H9 (cell line): ENCODE data around the gene PPP2R1A. TPM values are rescaled to one million over a fixed set of nuclear protein-coding genes. Genes with fewer than 3 reads are reported as not detected.

Source experiments
- DNase-seq: peaks from one replicate; pipeline ENCODE4 v3.0.0-alpha.2; 2017
- H2AFZ ChIP-seq: one replicate; pipeline ENCODE4 v1.6.1; 2013; ENCODE audit warnings: mild to moderate bottlenecking, low read length, control low read depth, moderate library complexity
- H2AK5ac ChIP-seq: 2 replicates; pipeline ENCODE4 v1.6.1; 2013; ENCODE audit warnings: low read length, control low read depth, mixed read lengths; ENCODE audit not compliant: insufficient read length
- H2BK120ac ChIP-seq: one replicate; pipeline ENCODE4 v1.6.1; 2013; ENCODE audit warnings: low read depth, mild to moderate bottlenecking, low read length, control low read depth, inconsistent platforms; ENCODE audit not compliant: poor library complexity, severe bottlenecking
- H2BK12ac ChIP-seq: 2 replicates; pipeline ENCODE4 v1.6.1; 2013; ENCODE audit warnings: low read length, control low read depth, mixed read lengths, low read depth; ENCODE audit not compliant: insufficient read length
- H2BK15ac ChIP-seq: 2 replicates; pipeline ENCODE4 v1.6.1; 2013; ENCODE audit warnings: low read depth, low read length, control low read depth
- H2BK20ac ChIP-seq: one replicate; pipeline ENCODE4 v1.6.1; 2013; ENCODE audit warnings: low read depth, mild to moderate bottlenecking, low read length, control low read depth, inconsistent platforms; ENCODE audit not compliant: poor library complexity, severe bottlenecking
- H2BK5ac ChIP-seq: 2 replicates; pipeline ENCODE4 v1.6.1; 2013; ENCODE audit warnings: low read length, control low read depth, mixed read lengths; ENCODE audit not compliant: insufficient read length
- H3K14ac ChIP-seq: 2 replicates; pipeline ENCODE4 v1.6.1; 2013; ENCODE audit warnings: low read length, control low read depth; ENCODE audit not compliant: insufficient read depth
- H3K18ac ChIP-seq: 2 replicates; pipeline ENCODE4 v1.6.1; 2013; ENCODE audit warnings: low read depth, mild to moderate bottlenecking, mixed read lengths, low read length, control low read depth; ENCODE audit not compliant: insufficient read length
- H3K23ac ChIP-seq: 2 replicates; pipeline ENCODE4 v1.6.1; 2013; ENCODE audit warnings: low read length, control low read depth, mixed read lengths, low read depth; ENCODE audit not compliant: insufficient read length
- H3K23me2 ChIP-seq: 2 replicates; pipeline ENCODE4 v1.6.1; 2013; ENCODE audit warnings: low read depth, mild to moderate bottlenecking, mixed read lengths, low read length, control low read depth; ENCODE audit not compliant: insufficient read length, poor library complexity, severe bottlenecking
- H3K27ac ChIP-seq: 2 replicates; pipeline ENCODE4 v1.5.1; 2013; ENCODE audit warnings: low read length, control low read depth, mixed read lengths, low read depth; ENCODE audit not compliant: insufficient read length
- H3K27me3 ChIP-seq: 2 replicates; pipeline ENCODE4 v1.6.1; 2013; ENCODE audit warnings: low read length, control low read depth, inconsistent platforms; ENCODE audit not compliant: insufficient read depth
- H3K4ac ChIP-seq: 2 replicates; pipeline ENCODE4 v1.6.1; 2013; ENCODE audit warnings: low read depth, mild to moderate bottlenecking, control low read depth, inconsistent platforms, low read length, moderate library complexity
- H3K4me1 ChIP-seq: 2 replicates; pipeline ENCODE4 v1.6.1; 2013; ENCODE audit warnings: low read length, control low read depth, inconsistent platforms; ENCODE audit not compliant: insufficient read depth
- H3K4me2 ChIP-seq: 2 replicates; pipeline ENCODE4 v1.6.1; 2013; ENCODE audit warnings: low read length, control low read depth, mixed read lengths; ENCODE audit not compliant: insufficient read length, insufficient read depth
- H3K56ac ChIP-seq: 2 replicates; pipeline ENCODE4 v1.6.1; 2013; ENCODE audit warnings: low read depth, mild to moderate bottlenecking, mixed read lengths, low read length, control low read depth; ENCODE audit not compliant: insufficient read length
- H3K79me1 ChIP-seq: 2 replicates; pipeline ENCODE4 v1.6.1; 2013; ENCODE audit warnings: low read depth, mild to moderate bottlenecking, moderate library complexity, low read length, control low read depth, inconsistent platforms; ENCODE audit not compliant: insufficient read depth, poor library complexity, severe bottlenecking
- H3K79me2 ChIP-seq: 2 replicates; pipeline ENCODE4 v1.6.1; 2013; ENCODE audit warnings: low read length, control low read depth, inconsistent platforms; ENCODE audit not compliant: insufficient read depth
- H3K9ac ChIP-seq: 2 replicates; pipeline ENCODE4 v1.6.1; 2013; ENCODE audit warnings: low read length, control low read depth, mixed read lengths; ENCODE audit not compliant: insufficient read length; ENCODE audit errors: extremely low read depth
- H3K9me3 ChIP-seq: one replicate; pipeline ENCODE4 v1.6.1; 2013; ENCODE audit warnings: low read depth, low read length, inconsistent platforms; ENCODE audit not compliant: control insufficient read depth
- H3T11ph ChIP-seq: one replicate; pipeline ENCODE4 v1.6.1; 2013; ENCODE audit warnings: mild to moderate bottlenecking, low read length, control low read depth, inconsistent platforms
- H4K20me1 ChIP-seq: one replicate; pipeline ENCODE4 v1.6.1; 2013; ENCODE audit not compliant: control insufficient read depth, insufficient read length, insufficient read depth
- H4K5ac ChIP-seq: 2 replicates; pipeline ENCODE4 v1.6.1; 2013; ENCODE audit warnings: low read depth, mild to moderate bottlenecking, mixed read lengths, low read length, control low read depth; ENCODE audit not compliant: insufficient read length
- H4K8ac ChIP-seq: replicated peaks from 2 replicates; pipeline ENCODE4 v1.6.1; 2013; ENCODE audit warnings: low read length, control low read depth, mixed read lengths, low read depth; ENCODE audit not compliant: insufficient read length
- H4K91ac ChIP-seq: 2 replicates; pipeline ENCODE4 v1.6.1; 2013; ENCODE audit warnings: low read depth, mild to moderate bottlenecking, moderate library complexity, mixed read lengths, low read length, control low read depth; ENCODE audit not compliant: insufficient read length
- H3K27ac Mint-ChIP-seq, 3 experiments: 2 replicates in 2 of 3; 3 replicates in 1 of 3; pipeline ENCODE4 v1.8.0; 2020 to 2021; ENCODE audit warnings: mixed read lengths in 3 of 3, mild to moderate bottlenecking in 1 of 3, moderate library complexity in 1 of 3
- H3K27me3 Mint-ChIP-seq: 2 replicates; pipeline ENCODE4 v1.8.0; 2021; ENCODE audit warnings: low read depth, mild to moderate bottlenecking, moderate library complexity, mixed read lengths
- H3K36me3 Mint-ChIP-seq, 3 experiments: 2 replicates in 2 of 3; 3 replicates in 1 of 3; pipeline ENCODE4 v1.8.0; 2020 to 2021; ENCODE audit warnings: low read depth in 3 of 3, mixed read lengths in 3 of 3; ENCODE audit not compliant: insufficient read depth in 1 of 3
- H3K4me1 Mint-ChIP-seq, 2 experiments: 2 replicates each; pipeline ENCODE4 v1.8.0; 2020; ENCODE audit warnings: mixed read lengths in 2 of 2
- H3K4me3 Mint-ChIP-seq, 2 experiments: 2 replicates in 1 of 2; 3 replicates in 1 of 2; pipeline ENCODE4 v1.8.0; 2020 to 2021; ENCODE audit warnings: mild to moderate bottlenecking in 2 of 2, mixed read lengths in 2 of 2, moderate library complexity in 1 of 2
- H3K9me3 Mint-ChIP-seq, 2 experiments: 2 replicates in 1 of 2; 3 replicates in 1 of 2; pipeline ENCODE4 v1.8.0; 2020; ENCODE audit warnings: mild to moderate bottlenecking in 2 of 2, mixed read lengths in 2 of 2, moderate library complexity in 1 of 2
- WGBS: extraction: QIAGEN DNeasy Blood & Tissue Kit; methylation state at CpG from one replicate; pipeline ENCODE4 v1.1.7; 2013; ENCODE audit warnings: missing lambda C conversion rate, low lambda C conversion rate, mixed read lengths; ENCODE audit not compliant: insufficient read length; ENCODE audit errors: extremely low coverage; 5-methylcytosine and 5-hydroxymethylcytosine counted together
- total RNA-seq: library from RNA; stranded (reverse); gene quantifications from 2 replicates; pipeline ENCODE4 v1.2.1, GENCODE V29; 2021
- TF ChIP-seq, protein P1 (sequence below): fragments of 200-600 bp; sonication (generic); conservative IDR thresholded peaks from 3 replicates; pipeline ENCODE4 v1.8.0; 2021; ENCODE audit warnings: antibody characterized with exemption, mild to moderate bottlenecking

Gene PPP2R1A
- total RNA-seq, 1 experiment from 2014 or later = 432 TPM

DNA sequence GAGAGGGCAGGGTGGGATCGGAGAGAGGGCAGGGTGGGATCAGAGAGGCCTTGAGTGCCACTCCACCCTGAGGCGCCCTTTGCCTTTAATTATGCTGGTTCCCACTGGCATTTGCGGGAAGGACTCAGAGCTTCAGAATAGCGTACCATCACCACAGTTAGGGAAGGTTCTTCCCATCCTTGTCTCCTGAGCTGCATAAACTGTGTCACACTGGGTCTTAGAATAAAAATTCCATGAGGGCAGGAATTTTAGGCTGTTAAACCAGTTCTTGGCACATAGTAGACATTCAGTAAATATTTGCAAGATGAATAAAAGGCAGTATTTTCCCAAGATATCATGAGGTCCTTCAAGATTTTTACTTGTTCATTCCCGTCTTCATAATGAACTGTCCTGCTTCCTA, 24.4 kb downstream of the PPP2R1A start:
- no peaks in the 10 kb centered on the region for H3K27me3 Mint-ChIP-seq
- TF ChIP-seq, protein P1, sequence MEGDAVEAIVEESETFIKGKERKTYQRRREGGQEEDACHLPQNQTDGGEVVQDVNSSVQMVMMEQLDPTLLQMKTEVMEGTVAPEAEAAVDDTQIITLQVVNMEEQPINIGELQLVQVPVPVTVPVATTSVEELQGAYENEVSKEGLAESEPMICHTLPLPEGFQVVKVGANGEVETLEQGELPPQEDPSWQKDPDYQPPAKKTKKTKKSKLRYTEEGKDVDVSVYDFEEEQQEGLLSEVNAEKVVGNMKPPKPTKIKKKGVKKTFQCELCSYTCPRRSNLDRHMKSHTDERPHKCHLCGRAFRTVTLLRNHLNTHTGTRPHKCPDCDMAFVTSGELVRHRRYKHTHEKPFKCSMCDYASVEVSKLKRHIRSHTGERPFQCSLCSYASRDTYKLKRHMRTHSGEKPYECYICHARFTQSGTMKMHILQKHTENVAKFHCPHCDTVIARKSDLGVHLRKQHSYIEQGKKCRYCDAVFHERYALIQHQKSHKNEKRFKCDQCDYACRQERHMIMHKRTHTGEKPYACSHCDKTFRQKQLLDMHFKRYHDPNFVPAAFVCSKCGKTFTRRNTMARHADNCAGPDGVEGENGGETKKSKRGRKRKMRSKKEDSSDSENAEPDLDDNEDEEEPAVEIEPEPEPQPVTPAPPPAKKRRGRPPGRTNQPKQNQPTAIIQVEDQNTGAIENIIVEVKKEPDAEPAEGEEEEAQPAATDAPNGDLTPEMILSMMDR = no peak
- Histone ChIP-seq H3K27ac (no peak overlapping the region), H3K4me2 (no peak overlapping the region), H2BK120ac (no peak overlapping the region), H3K23ac (no peak overlapping the region), H4K5ac (no peak overlapping the region), H2BK5ac (no peak overlapping the region), H3K4me1 (no peaks in the 10 kb centered on the region), H2BK12ac (no peak overlapping the region), H4K8ac (no peak overlapping the region), H3K23me2 (no peaks in the 10 kb centered on the region), H2AFZ (no peak overlapping the region), H3K9me3 (no peaks in the 10 kb centered on the region), H4K20me1 (peaks cover 2% of the 10 kb centered on the region), H3K4ac (no peak overlapping the region), H2AK5ac (no peak overlapping the region), H2BK15ac (no peak overlapping the region), H3K27me3 (no peaks in the 10 kb centered on the region), H3T11ph (no peak overlapping the region), H3K18ac (no peak overlapping the region), H3K14ac (no peak overlapping the region), H3K79me1 (no peaks in the 10 kb centered on the region), H3K79me2 (no peaks in the 10 kb centered on the region), H2BK20ac (no peak overlapping the region), H3K56ac (no peak overlapping the region), H4K91ac (no peak overlapping the region), H3K9ac (no peak overlapping the region)
- no peak overlapping the region; a peak in 1 of 7 replicates for H3K27ac Mint-ChIP-seq
- WGBS = no CpG with 5 or more reads among the region's 5 CpGs
- H3K4me3 Mint-ChIP-seq = no peak overlapping the region
- no peaks in the 10 kb centered on the region for H3K9me3 Mint-ChIP-seq
- peaks cover 73 to 95% (median 90%) of the 10 kb centered on the region in 3 experiments for H3K36me3 Mint-ChIP-seq
- no peaks in the 10 kb centered on the region for H3K4me1 Mint-ChIP-seq
- no peak for DNase-seq
